SK-N-SH (cell line): ENCODE data around the gene RPL22.

Source experiments
- CTCF ChIP-seq: fragments of 200-600 bp; sonication (generic); IDR thresholded peaks from 2 replicates; pipeline ENCODE4 v1.6.1; 2017; ENCODE audit warnings: antibody characterized with exemption, mild to moderate bottlenecking, moderate library complexity
- EP300 ChIP-seq, 2 experiments: IDR thresholded peaks; 2 replicates each; pipeline versions ENCODE4 v1.4.0 to v1.6.1; 2012; ENCODE audit warnings: borderline replicate concordance in 1 of 2, low read depth in 1 of 2, low read length in 1 of 2
- FOXM1 ChIP-seq: IDR thresholded peaks from 2 replicates; pipeline ENCODE4 v1.4.0; 2012; ENCODE audit warnings: low read depth, mild to moderate bottlenecking
- GATA2 ChIP-seq: sonication (generic); formaldehyde crosslinking; IDR thresholded peaks from 2 replicates; pipeline ENCODE4 v1.5.0; 2020; ENCODE audit warnings: mild to moderate bottlenecking, missing genetic modification reagents
- JUND ChIP-seq: IDR thresholded peaks from 2 replicates; pipeline ENCODE4 v1.4.0; 2012
- MXI1 ChIP-seq: IDR thresholded peaks from 2 replicates; pipeline ENCODE4 v1.6.1; 2012; ENCODE audit warnings: mild to moderate bottlenecking, low read depth, low read length, improper control_type of control experiment
- NRF1 ChIP-seq: IDR thresholded peaks from 2 replicates; pipeline ENCODE4 v1.6.1; 2012; ENCODE audit warnings: low read depth, mild to moderate bottlenecking, low read length
- PBX3 ChIP-seq: IDR thresholded peaks from 2 replicates; pipeline ENCODE4; 2012
- POLR2AphosphoS5 ChIP-seq: IDR thresholded peaks from 2 replicates; pipeline ENCODE4 v1.6.1; 2012; ENCODE audit warnings: low read depth, low read length
- RCOR1 ChIP-seq: fragments of 150-350 bp; IDR thresholded peaks from 2 replicates; pipeline ENCODE4 v1.6.1; 2017; ENCODE audit warnings: antibody characterized with exemption, low read length
- RFX5 ChIP-seq: IDR thresholded peaks from 2 replicates; pipeline ENCODE4 v1.6.1; 2012; ENCODE audit warnings: mild to moderate bottlenecking, improper control_type of control experiment, low read length
- SMC3 ChIP-seq: IDR thresholded peaks from 2 replicates; pipeline ENCODE4 v1.6.1; 2012; ENCODE audit warnings: low read depth, low read length, improper control_type of control experiment
- TAF1 ChIP-seq: IDR thresholded peaks from 2 replicates; pipeline ENCODE4 v1.6.1; 2012; ENCODE audit warnings: low read depth, mild to moderate bottlenecking, low read length, moderate library complexity, borderline replicate concordance
- TF ChIP-seq, protein P1 (sequence below): IDR thresholded peaks from 2 replicates; pipeline ENCODE4 v1.4.0; 2012; ENCODE audit warnings: low read depth, borderline replicate concordance

- TF ChIP-seq CTCF, result no peak
- TF ChIP-seq EP300 (IDR thresholded peaks at IDR 0.05; ENCODE audit: borderline replicate concordance in 1 of 2, low read depth in 1 of 2, low read length in 1 of 2), result no peak
- no peak for TF ChIP-seq PBX3
- TF ChIP-seq RCOR1, result no peak
- no peak for TF ChIP-seq JUND
- TF ChIP-seq RFX5, result no peak
- TF ChIP-seq, protein P1, sequence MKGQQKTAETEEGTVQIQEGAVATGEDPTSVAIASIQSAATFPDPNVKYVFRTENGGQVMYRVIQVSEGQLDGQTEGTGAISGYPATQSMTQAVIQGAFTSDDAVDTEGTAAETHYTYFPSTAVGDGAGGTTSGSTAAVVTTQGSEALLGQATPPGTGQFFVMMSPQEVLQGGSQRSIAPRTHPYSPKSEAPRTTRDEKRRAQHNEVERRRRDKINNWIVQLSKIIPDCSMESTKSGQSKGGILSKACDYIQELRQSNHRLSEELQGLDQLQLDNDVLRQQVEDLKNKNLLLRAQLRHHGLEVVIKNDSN, result no peak
- no peak for TF ChIP-seq TAF1
- no peak for TF ChIP-seq POLR2AphosphoS5
- TF ChIP-seq FOXM1, result no peak
- no peak for TF ChIP-seq MXI1
- TF ChIP-seq SMC3, result no peak
- no peak for TF ChIP-seq NRF1
- no peak for TF ChIP-seq GATA2 (CRISPR knock-in tag)
These were observed 18.6 kb downstream of the RPL22 start for GRCh38 chr1:6180707-6181311.
